ENCODE results near the gene BHLHE41.

Gene BHLHE41

GRCh38 chr12:26090836-26091510, 33.9 kb downstream of the BHLHE41 start:
- in situ Hi-C loops (cut with HindIII; ENCODE audit: low sequenced_read_pairs): no loop called here

GRCh38 chr12:26088998-26089397, 35.8 kb downstream of the BHLHE41 start:
- in situ Hi-C loops (cut with HindIII; ENCODE audit: low sequenced_read_pairs): no loop called here

GRCh38 chr12:26086936-26087335, 37.9 kb downstream of the BHLHE41 start:
- in situ Hi-C loops (cut with HindIII; ENCODE audit: low sequenced_read_pairs): no loop called here

GRCh38 chr12:26080911-26081310, 43.9 kb downstream of the BHLHE41 start:
- in situ Hi-C loops (cut with HindIII; ENCODE audit: low sequenced_read_pairs): no loop called here

- in situ Hi-C loops (cut with HindIII; ENCODE audit: low sequenced_read_pairs): no loop called here
Measured at GRCh38 chr12:26077915-26078702, 46.7 kb downstream of the BHLHE41 start.
